Peyer's patch (tissue), 4 donors: Measurements from ENCODE around the gene RBM20.

Source experiments
- CTCF ChIP-seq, 6 experiments: fragments of 450-650 bp in 4 of 6; fragments of 200-600 bp in 2 of 6; sonication (generic) in 1 of 6; IDR thresholded peaks; one replicate each; pipeline ENCODE4 v1.5.1; 2017 to 2019; ENCODE audit warnings: antibody characterized with exemption in 6 of 6, mild to moderate bottlenecking in 3 of 6, moderate library complexity in 1 of 6
- POLR2A ChIP-seq, 2 donors: fragments of 450-650 bp; IDR thresholded peaks; one replicate each; pipeline ENCODE4 v1.5.1; 2017; ENCODE audit warnings: antibody characterized with exemption in 2 of 2, mild to moderate bottlenecking in 2 of 2, moderate library complexity in 2 of 2

GRCh38 chr10:110671788-110672579 lies 27.8 kb downstream of the RBM20 start:
- TF ChIP-seq CTCF (IDR thresholded peaks at IDR 0.05), result peak; percentile 58 to 91 (median 72)
- no peak for TF ChIP-seq POLR2A (IDR thresholded peaks at IDR 0.05)
